ENCODE data around the gene HDHD3. TPM values are rescaled to one million over a fixed set of nuclear protein-coding genes. Genes with fewer than 3 reads are reported as not detected.

HDHD3 gene
- total RNA-seq, 1 donor from 2014 or later, result 39.2 TPM

DNA sequence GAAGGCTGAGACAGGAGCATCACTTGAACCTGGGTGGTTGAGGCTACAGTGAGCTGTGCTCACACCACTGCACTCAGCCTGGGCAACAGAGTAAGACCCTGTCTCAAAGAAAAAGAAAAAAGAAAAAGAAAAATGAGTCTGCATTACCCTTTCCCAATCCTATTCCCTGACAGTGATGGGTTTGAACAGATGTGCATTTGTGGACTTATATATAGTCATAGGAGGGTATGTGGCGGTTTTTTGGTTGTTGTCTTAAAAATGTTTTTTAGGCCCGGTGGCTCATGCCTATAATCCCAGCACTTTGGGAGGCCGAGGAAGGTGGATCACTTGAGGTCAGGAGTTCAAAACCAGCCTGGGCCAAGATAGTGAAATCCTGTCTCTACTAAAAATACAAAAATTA lies 13.4 kb downstream of the HDHD3 start:
- DNase-seq (ENCODE audit: low spot score), result no peak

DNA sequence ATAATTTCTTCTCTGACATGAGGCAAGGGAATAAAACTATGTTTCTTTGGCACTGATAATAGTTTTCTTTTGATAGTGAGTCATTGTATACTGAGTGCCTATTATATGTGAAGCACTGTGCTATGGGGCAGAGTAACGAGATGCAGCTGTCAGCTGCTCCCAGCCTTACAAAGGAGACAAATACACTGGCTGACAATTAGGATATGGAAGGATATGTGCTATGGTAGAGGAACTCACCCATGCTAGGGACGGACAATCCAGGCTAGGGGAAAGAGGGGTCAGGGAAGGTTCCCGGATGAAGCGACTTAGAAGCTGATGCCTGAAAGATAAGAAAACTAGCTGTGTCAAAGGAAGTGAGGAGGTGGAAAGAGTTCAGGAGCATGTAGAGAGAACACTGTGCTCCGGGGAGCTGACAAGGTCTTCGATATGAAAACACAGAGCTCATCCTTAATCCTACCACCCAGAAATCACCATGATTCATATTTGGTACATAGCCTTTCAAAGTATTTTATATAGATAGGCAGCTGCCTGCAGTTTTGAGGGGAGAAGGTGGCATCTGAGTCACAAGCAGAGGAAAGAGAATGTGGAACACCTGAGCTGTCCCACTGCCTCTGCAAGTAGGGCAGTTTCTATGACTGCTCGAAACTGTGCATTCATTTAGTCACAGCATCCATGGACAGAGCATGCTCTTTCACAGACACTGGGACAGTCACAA lies 15.3 kb downstream of the HDHD3 start:
- no peak for DNase-seq (ENCODE audit: low spot score)

DNA sequence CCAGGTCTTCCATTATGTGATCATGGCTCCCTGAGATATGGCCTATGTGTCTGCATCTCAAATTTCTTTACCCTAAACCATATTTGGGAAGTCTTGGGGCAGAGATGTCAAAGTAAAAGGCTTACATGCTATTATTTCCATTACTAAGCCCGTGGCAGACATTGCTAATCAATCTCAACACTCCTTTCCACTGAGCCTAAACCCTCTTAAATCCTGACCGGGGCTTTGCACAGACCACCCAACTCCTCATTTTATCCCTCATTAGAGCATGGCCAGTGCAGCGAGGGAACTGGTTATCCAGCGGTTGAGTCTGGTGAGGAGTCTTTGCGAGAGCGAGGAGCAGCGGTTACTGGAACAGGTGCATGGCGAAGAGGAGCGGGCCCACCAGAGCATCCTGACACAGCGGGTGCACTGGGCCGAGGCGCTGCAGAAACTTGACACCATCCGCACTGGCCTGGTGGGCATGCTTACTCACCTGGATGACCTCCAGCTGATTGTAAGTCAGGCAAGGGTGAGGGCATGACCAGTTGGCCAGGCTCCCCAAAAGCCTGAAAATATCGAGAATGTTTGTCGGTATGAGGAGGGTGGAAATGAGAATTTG lies 16.4 kb downstream of the HDHD3 start:
- DNase-seq (ENCODE audit: low spot score), result no peak

DNA sequence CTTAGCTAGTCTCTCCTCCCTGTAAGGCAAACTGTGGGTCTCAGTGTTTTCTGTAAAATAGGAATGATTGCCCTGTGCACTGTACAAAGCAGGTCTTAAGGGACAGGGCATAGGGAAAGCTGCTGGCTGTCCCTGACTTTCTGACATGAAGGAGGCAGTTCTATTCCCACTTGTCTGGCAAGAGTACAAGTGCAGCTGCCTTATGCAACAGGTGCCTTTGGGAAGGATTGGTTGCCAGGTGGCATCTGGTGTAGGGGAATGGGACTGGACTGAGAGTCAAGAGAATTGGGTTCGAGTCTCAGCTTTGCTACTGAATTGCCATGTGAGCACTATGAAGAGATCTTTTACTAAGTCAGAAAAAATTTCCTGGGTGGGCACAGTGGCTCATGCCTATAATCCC lies 17.4 kb downstream of the HDHD3 start:
- DNase-seq (ENCODE audit: low spot score), result no peak

DNA sequence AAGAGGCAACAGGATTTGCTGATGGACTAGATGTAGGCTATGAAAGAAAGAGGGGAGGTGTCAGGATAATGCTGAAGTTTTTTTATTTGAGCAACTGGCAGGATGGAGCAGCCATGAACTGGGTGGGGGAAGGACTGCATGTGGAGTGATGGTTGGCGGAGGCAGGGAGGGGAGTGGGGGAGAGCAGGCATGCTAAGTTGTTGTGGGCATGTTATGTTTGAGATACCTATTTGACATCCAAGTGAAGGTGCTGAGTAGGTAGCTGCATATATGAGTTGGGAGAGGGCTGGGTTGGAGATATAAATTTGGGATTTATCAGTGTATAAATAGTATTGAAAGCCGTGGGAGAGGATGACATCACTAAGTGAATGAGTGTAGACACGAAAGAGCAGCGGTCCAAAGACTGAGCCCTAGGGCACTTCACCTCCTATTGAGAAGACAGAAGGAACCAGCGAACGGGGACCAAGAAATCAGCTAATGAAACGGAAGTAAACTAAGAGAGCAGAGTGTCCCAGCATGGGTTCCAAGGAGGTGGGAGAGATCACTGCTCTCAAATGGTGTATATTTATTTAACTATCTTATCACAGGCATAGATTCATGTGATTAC lies 20.0 kb downstream of the HDHD3 start:
- no peak for DNase-seq (ENCODE audit: low spot score)

DNA sequence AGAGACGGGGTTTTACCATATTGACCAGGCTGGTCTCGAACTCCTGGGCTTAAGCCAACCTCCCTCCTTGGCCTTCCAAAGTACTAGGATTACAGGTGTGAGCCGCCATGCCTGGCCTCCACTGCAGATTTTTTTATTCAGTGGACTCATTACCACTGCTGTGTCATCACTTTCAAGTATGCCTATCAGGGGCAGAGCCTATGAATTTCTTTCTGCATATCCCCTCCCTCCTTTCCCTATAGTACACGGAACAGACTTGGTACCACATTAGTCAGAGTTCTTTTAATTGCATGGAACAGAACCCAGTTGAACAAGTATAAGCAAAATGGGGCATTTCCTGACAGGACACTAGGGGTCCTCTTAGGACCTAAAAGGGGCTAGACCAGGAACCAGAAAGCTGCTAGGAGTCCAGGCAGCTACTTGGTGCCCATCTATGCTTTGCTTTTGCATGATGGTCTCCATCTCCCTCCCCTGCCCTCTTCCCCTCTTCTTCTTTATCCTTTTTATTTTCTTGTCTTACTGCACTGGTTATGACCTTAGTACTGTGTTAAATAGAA lies 21.7 kb downstream of the HDHD3 start:
- no peak for DNase-seq (ENCODE audit: low spot score)

DNA sequence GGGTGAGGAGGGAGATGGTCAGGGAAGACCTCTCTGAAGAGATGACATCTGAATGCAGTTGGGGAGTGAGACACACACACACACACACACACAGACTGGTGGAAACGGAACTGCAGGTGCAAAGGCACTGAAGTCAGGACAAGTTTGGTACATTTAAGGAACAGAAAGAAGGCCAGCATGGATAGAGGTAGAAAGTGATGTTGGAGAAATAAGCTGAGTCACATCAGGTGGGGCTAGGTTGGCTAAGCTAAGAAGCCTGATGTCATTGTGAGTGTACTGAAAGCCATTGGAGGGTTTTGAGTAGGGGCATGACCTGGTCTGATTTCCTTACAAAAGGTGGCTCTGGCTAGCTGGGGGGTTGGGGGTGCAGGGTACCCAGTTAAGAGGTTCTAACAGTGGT lies 24.4 kb downstream of the HDHD3 start:
- DNase-seq (ENCODE audit: low spot score), result no peak

DNA sequence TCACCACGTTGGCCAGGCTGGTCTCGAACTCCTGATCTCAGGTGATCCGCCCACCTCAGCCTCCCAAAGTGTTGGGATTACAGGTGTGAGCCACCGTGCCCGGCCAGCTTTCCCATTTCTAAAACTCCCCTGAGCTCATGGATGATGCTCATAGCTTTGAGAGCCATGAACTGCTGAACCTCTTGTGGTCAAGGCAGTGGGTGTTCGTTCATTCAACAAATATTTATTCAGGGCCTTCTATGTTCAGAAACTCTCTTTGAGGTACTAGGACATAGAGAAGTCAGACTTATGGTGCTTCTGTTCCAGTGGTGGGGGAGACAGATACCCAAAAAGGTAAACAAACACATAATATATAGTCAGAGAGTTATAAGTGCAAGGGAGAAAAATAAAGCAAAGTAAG lies 24.8 kb downstream of the HDHD3 start:
- DNase-seq (ENCODE audit: low spot score), result no peak

DNA sequence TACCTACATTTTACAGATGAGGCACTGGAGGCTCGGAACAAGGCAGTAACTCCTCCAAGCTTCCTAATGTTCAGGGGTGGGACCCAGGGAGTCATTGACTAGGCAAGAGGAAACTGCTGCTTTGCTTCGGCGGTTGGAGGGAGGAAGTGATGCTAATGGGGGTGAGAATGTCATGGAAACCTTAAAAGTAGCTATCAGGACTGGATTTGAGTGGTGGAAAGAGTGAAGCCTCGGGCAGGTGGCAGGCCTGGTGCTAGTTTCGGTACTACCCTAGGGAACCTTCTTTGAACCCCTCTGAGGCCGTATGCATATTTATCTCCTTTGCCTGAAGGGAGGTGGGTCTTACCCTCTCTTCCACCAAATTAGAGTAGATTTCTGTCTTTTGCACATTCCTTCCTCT lies 25.8 kb downstream of the HDHD3 start:
- DNase-seq (ENCODE audit: low spot score), result no peak

DNA sequence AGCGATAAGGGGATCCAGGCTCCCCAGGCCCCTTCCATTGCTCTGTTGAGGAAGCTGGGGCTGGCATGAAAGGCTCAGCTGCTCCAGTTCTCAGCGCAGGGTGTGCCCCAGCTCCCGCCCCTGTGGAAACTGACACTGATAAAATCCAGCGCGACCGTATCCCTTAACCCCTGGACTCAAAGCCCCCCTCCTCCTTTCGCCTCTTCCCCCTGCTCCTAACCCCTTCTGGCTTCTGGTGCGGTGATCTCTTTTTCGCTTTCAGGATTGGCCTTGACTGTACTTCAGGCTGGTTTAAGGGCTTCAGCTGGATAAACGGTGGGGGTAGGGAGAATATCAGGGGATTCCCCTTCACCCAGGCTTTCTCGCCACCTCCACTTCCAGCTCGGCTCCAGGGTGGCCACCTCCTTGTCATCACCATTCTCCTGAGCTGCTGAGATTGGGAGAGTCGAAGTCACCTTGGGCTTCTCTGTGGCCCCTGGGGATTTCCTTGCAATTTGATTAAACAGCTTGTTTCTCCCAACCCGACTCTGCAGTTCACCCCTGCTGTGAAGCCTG lies 26.6 kb downstream of the HDHD3 start:
- no peak for DNase-seq (ENCODE audit: low spot score)

DNA sequence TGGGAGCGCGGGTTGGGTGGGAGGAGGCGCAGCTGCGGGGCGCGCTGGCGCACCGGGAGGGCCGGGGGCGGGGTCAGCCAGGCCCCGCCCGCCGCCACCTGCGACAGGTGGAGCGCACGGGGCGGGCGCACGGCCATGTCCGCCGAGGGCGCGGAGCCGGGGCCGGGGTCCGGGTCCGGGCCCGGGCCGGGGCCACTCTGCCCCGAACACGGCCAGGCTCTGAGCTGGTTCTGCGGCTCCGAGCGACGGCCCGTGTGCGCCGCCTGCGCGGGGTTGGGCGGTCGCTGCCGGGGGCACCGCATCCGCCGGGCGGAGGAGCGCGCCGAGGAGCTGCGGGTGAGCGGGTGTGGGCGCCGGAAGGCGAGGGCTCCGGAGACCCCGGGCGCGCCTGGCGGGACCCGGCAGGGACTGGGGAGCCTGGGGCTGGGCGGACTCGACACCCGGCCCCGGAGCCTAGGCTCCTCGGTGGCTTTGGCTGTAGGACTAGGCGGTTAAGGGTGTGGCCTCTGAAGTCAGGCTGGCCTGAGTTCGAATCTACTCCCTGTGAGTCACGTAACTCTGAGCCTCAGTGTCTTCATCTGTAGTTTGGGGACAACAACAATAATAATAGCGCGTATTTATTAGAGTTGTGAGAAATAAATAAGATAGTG lies 27.2 kb downstream of the HDHD3 start, which contains the start of gene BSPRY:
Gene BSPRY (plus strand): TSS at position 97 of the 650 bp plus-strand sequence. CDS start 39 bp downstream, at position 136.
- DNase-seq (ENCODE audit: low spot score), result no peak

DNA sequence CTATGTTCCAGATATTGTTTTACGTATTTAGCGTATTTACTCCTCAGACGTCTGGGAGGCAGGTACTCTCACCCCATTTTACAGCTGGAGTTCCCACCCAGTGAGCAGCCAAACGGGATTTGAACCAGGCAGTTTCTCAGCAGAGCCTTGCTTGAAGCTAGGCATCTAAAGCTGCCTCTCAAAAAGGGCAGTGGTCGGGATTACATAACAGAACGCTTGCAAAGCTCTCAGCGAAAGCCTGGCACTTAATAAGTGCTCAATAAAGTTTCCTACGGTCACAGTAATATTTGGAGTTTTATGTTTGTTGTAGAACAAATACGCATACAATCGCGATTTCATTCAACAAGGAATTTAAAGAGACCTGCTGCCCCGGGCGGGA lies 27.7 kb downstream of the HDHD3 start:
- DNase-seq (ENCODE audit: low spot score), result no peak

DNA sequence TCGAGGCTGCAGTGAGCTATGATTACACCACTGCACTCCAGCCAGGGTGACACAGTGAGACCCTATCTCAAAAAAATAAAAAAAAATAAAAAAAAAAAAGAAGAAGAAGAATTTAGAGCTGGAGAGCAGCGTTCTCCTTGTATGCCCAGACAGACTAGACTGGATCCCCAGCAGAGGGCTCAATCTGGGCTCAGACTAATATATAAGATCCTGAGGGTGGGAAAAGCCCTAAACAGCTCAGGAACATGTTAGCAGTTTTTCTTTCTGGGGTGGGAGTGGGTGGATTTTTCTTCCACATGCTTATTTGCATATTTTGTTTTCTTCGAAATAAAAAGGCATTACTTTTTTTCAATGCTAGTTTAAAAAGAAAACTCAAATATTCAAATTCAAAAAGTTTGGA lies 28.3 kb downstream of the HDHD3 start:
- no peak for DNase-seq (ENCODE audit: low spot score)

DNA sequence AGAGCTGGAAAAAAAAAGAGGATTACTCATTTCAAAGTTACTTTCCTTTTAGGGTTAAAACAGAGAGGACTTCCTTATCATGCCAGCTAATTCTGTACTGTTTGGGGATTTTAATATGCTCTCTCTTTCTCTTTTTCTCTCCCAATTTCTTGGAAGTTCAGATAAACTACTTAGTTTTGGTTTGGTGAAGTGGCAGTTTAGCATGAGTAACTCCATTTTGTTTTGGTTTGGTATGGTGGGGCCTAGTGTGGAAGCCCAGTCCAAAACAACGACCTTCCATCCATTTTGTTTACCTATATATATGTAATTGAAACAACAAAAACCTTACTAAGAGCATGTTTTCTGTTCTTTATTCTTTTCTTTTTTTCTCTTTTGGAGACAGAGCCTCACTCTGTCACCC lies 31.1 kb downstream of the HDHD3 start:
- DNase-seq (ENCODE audit: low spot score), result no peak

DNA sequence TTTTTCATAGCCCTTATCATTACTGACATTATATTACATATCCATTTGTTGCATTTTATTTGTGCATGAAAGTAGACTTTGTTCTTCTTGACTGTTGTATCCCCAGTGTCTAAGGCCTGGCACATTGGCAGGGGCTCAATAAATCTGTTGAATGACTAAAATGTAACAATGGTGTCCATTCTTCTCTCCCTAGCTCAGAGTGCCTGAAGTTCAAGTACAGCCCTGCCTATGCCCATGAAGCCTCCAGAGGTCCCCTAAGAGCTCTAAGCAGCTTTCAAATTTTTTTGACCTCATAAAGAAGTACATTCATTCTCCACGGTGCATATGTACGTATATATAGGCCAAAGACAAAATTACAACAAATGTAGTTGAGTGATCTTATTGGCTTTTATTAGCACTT lies 31.6 kb downstream of the HDHD3 start:
- no peak for DNase-seq (ENCODE audit: low spot score)

DNA sequence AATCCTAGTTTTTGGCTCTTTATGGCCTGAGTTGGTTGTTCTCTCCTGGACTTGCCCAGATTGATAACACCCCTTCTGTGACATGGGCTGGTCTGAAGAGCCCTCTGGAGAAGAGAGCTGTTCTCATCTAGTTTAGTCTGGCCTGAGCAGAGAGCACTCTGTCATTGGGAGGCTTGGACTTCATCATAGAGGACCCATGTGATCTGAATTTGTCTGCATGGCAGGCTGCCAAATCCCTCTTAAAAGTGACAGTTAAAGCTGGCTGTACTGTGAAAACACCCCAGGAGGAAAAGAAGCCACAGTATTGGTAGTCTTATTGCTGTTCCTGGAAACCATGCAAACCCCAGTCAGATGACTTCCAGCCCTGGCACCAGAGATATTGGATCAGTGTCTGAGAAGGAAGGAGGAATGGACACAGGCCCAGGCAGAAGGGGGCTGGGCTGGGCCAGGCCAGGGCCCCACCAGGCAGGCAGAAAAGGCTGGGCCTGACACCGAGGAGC lies 33.0 kb downstream of the HDHD3 start:
- DNase-seq (ENCODE audit: low spot score), result peak; percentile 90

DNA sequence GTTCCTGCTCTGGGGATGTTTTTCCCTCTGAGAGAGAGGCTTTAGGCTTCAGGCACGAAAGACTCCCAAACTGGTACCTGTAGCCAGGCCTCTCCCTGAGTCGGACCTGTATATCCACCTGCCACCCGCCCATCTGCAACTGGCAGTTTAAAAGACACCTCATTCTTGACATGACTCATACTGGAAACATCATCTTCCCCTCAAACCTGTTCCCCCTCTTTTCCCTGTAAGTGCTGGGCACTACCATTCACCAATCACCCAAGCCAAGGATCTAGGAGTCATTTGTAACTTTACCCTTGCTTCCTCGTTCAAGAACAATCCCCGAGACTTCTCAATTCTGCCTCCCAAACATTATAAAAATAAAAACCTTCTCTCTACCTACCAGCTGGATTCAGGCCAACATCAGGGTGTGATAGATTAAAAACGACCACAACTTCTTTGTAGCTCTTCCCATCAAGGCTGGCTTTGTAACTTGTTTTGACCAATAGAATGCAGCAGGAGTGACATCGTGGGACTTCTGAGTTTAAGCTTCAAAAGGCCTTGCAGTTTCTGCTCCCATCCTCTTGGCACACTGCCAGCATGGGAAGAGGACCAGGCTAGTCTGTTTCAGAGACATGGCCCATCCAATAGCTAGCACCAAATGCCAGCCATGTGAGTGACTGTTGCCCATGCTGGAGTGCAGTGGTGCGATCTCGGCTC lies 34.9 kb downstream of the HDHD3 start:
- DNase-seq (ENCODE audit: low spot score), result peak; percentile 67

DNA sequence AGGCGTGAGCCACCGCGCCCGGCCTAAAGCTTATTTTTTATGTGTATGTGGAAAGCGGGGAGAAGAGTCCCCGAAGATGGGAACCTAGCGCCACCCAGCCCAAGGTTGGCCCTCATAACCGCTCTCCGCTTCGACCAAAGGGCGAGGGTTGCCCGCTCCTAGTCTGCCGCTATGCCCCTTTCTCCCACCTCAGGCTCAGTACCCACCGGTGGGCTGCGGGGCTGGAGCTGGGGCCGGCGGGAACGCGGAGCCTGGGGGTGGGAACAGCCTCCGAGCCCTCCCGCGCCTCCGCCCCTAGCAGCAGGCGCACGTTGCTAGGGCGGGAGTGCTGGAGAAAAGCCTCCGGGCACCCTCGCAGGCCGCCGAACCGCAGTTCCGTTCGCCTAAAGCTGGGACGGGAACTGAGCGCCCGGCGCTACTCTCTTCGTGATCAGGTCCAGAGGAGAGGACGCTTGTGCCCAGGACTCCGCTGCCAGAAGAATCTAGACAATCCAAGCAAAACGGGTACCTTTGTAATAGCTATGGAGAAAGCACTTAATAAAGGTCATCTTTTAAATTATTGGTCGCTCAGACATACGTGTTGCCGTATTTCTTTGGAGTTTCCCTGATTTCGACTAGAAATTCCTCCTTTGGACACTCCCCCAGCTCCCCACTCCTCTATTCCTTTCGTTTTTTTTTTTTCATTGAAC lies 36.6 kb downstream of the HDHD3 start, which contains the start of gene WDR31:
Gene WDR31 (minus strand): TSS at position 265 of the 689 bp plus-strand sequence. CDS start 8,253 bp downstream, outside the sequence.
- peak; percentile 88 for DNase-seq (ENCODE audit: low spot score)

DNA sequence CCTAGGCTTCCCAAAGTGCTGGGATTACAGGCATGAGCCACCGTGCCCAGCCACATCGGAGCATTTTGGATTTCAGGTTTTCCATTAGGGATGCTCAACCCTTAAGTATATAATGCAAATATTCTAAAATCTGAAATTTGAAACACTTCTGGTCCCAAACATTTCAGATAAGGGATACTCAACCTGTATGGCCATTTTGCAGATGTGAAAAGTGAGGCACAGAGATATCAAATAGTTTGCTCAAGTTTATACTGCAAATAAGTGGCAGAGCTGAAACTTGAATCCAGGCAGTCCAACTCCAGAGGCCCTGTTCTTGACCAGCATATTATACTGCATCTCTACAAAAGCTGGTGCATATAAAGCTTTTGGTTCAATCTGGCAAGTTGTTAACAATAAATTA lies 39.1 kb downstream of the HDHD3 start:
- no peak for DNase-seq (ENCODE audit: low spot score)

DNA sequence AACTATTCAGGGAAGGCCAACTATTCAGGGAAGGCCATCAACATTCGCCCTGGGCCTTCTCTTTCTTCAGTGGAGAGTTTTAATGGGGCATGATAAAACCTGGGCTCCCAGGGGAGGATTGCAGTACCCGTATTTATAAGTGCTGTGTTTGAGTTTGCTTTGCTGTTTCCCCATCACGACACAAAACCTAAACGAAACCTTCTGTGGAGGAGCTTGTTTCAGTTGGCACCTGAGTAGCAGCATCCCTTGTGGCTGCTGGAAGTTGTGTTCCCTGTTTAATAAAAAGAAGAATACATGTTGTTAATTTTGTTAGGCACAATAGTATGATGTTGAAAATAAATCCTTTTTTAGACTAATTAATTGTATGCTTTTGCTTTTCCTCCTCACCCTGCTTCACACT lies 45.0 kb downstream of the HDHD3 start:
- no peak for DNase-seq (ENCODE audit: low spot score)

All from ureter (tissue), 1 donor.